ENCODE measurements around the gene IFITM5. TPM values are rescaled to one million over a fixed set of nuclear protein-coding genes. Genes with fewer than 3 reads are reported as not detected.
"Not testable (repeated sequence)": the region's sequence is repeated elsewhere in the genome, so short reads cannot be mapped to it uniquely, and the experiment has no call there.

The IFITM5 gene
- not detected for total RNA-seq
- total RNA-seq = 0 reads per million in 2 donors

- DNase-seq = peak in 2 of 3 donors; percentile 4 to 9
- Mint-ChIP-seq H3K27ac (peak within 1 kb of the TSS; percentile 81), H3K4me3 (no peak within 1 kb of the TSS), H3K4me1 (peaks cover 16% of the 10 kb centered on the region), H3K27me3 (no peaks in the 10 kb centered on the region), H3K36me3 (ENCODE audit: low read depth) (no peaks in the 10 kb centered on the region)
- ATAC-seq = no peak
- H3K9me3 ChIP-seq (ENCODE audit: control insufficient read depth, low read length, poor library complexity, severe bottlenecking) = no peaks in the 10 kb centered on the region
Measured at GRCh38 chr11:299081-299891, at the start of gene IFITM5. Gene IFITM5, minus strand, starts transcription at chr11:299526. Its CDS starts 36 bp downstream, at chr11:299490.

DNA sequence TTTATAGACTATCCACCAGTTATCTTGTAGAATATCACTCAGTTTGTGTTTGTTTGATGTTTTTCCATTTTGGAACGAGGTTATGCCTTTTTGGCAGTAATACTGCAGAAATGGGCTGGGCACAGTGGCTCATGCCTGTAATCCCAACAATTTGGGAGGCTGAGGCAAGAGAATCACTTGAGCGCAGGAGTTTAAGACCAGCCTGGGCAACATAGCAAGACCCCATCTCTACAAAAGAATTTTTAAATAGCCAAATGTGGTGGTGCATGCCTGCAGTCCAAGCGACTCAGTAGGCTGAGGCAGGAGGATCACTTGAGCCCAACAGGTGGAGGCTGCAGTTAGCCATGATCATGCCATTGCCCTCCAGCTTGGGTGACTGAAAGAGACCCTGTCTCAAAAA is 47.2 kb upstream of the IFITM5 start:
- ATAC-seq (no peak), DNase-seq (no peak)
- Mint-ChIP-seq H3K36me3 (ENCODE audit: low read depth) (no peaks in the 10 kb centered on the region), H3K4me3 (no peak overlapping the region), H3K27ac (no peak overlapping the region), H3K4me1 (peaks cover 6% of the 10 kb centered on the region), H3K27me3 (no peaks in the 10 kb centered on the region)
- no peaks in the 10 kb centered on the region for H3K9me3 ChIP-seq (ENCODE audit: control insufficient read depth, low read length, poor library complexity, severe bottlenecking)

- ATAC-seq = no peak
- Mint-ChIP-seq H3K27ac (no peak overlapping the region), H3K36me3 (ENCODE audit: low read depth) (no peaks in the 10 kb centered on the region), H3K4me1 (peaks cover 9% of the 10 kb centered on the region), H3K27me3 (no peaks in the 10 kb centered on the region), H3K4me3 (no peak overlapping the region)
- H3K9me3 ChIP-seq (ENCODE audit: control insufficient read depth, low read length, poor library complexity, severe bottlenecking) = no peaks in the 10 kb centered on the region
- DNase-seq = no peak
Measured at GRCh38 chr11:344836-345578, 45.7 kb upstream of the IFITM5 start.

DNA sequence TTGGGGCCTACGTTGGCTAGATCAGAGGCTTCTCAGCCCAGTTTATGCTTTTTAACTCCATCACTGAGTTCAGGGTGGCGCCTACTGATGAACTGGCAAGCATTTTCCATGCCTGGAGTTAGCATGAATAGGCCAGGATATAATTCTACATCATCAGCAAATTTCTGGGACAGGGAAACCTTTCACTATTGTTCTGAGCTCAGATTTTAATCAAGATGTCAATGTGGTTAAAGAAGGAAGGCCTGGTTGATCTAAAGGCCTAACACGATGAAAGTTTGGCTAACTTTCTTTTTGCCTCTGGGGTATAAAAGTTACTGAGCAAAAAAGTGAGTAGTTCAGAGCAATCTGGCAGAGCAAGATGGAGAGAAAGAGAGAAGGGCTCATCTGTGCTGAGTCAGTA is 43.0 kb upstream of the IFITM5 start:
- Mint-ChIP-seq H3K4me1 (peaks cover 9% of the 10 kb centered on the region), H3K27me3 (no peaks in the 10 kb centered on the region), H3K27ac (peak overlapping the region; percentile 14), H3K36me3 (ENCODE audit: low read depth) (no peaks in the 10 kb centered on the region), H3K4me3 (no peak overlapping the region)
- H3K9me3 ChIP-seq (ENCODE audit: control insufficient read depth, low read length, poor library complexity, severe bottlenecking) = no peaks in the 10 kb centered on the region
- no peak for DNase-seq
- ATAC-seq = no peak

GRCh38 chr11:340539-341512 is 41.5 kb upstream of the IFITM5 start:
- Mint-ChIP-seq H3K27me3 (no peaks in the 10 kb centered on the region), H3K27ac (no peak overlapping the region), H3K4me3 (no peak overlapping the region), H3K36me3 (ENCODE audit: low read depth) (no peaks in the 10 kb centered on the region), H3K4me1 (peaks cover 12% of the 10 kb centered on the region)
- ATAC-seq (no peak), DNase-seq (no peak)
- no peaks in the 10 kb centered on the region for H3K9me3 ChIP-seq (ENCODE audit: control insufficient read depth, low read length, poor library complexity, severe bottlenecking)

DNA sequence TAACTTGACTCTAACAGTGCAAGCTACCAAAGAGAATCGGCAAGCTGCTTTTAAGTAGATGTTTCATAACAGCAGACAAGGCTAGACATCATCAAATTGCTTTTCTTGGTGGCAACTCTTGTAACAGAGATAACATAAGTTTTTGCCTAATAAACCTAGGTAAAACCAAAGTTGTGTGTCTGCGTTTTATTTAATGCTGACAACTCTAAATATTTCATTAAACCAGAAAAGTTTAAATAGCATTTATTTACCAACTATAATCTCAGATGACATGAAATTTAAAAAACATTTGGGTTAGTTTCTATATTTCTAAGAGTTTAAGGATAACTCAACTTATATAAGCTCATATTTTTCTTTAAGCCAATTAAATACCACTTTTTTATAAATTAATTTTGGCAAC is 40.6 kb upstream of the IFITM5 start:
- no peaks in the 10 kb centered on the region for H3K9me3 ChIP-seq (ENCODE audit: control insufficient read depth, low read length, poor library complexity, severe bottlenecking)
- H3K36me3 Mint-ChIP-seq (ENCODE audit: low read depth) = no peaks in the 10 kb centered on the region
- H3K27me3 Mint-ChIP-seq = no peaks in the 10 kb centered on the region
- peaks cover 12% of the 10 kb centered on the region for H3K4me1 Mint-ChIP-seq
- no peak overlapping the region for H3K4me3 Mint-ChIP-seq
- ATAC-seq (no peak), DNase-seq (no peak)
- no peak overlapping the region for H3K27ac Mint-ChIP-seq

DNA sequence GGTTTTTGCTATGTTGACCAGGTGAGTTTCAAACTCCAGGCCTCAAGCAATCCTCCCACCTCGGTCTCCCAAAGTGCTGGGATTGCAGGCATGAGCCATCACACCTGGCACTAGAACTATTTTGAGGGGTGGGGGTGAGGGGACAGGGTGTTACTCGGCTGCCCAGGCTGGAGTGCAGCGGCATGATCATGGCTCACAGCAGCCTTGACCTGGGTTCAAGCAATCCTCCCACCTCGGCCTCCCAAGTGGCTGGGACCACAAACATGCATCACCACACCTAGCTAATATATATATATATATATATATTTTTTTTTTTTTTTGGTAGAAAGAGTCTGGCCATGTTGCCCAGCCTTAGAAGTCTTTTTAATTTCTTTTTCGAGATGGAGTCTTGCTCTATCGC is 38.4 kb upstream of the IFITM5 start:
- no peaks in the 10 kb centered on the region for H3K36me3 Mint-ChIP-seq (ENCODE audit: low read depth)
- ATAC-seq = no peak
- DNase-seq = no peak
- H3K4me3 Mint-ChIP-seq = no peak overlapping the region
- H3K27ac Mint-ChIP-seq = no peak overlapping the region
- no peaks in the 10 kb centered on the region for H3K9me3 ChIP-seq (ENCODE audit: control insufficient read depth, low read length, poor library complexity, severe bottlenecking)
- H3K4me1 Mint-ChIP-seq = peaks cover 14% of the 10 kb centered on the region
- H3K27me3 Mint-ChIP-seq = no peaks in the 10 kb centered on the region

DNA sequence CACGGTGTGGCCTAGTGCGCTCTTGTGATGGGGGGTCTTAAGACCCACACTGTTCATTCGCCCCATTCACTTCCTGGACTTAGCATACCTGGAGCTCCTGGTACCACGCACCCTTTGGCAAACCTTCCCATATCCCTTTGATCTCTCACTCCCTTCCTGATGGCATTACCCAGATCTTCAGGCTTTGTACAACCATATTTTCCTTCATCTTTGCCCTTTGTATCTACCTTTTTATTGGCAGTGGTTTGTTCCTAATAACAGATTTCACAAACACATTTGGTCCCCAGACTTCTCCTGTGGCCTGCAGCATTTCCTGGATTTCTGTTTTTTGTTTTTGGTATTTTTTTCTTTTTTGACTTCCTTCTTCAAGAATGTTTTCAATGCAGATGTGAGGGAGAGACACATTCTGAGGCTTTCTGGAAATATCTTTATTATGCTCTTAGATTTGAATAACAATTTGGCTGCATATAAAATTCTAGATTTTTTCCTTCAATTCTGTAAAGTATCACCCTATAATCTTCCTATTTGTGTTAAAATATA is 37.4 kb upstream of the IFITM5 start:
- no peak overlapping the region for H3K4me3 Mint-ChIP-seq

GRCh38 chr11:335779-336658 is 36.7 kb upstream of the IFITM5 start:
- Mint-ChIP-seq H3K27me3 (no peaks in the 10 kb centered on the region), H3K4me3 (no peak overlapping the region), H3K27ac (peak overlapping the region; percentile 69), H3K4me1 (peaks cover 13% of the 10 kb centered on the region), H3K36me3 (ENCODE audit: low read depth) (no peaks in the 10 kb centered on the region)
- no peaks in the 10 kb centered on the region for H3K9me3 ChIP-seq (ENCODE audit: control insufficient read depth, low read length, poor library complexity, severe bottlenecking)
- no peak for ATAC-seq
- no peak for DNase-seq

More for the DNA sequence above, 37.4 kb upstream of the IFITM5 start:
- Mint-ChIP-seq H3K4me1 (peaks cover 12% of the 10 kb centered on the region), H3K36me3 (ENCODE audit: low read depth) (no peaks in the 10 kb centered on the region), H3K27ac (peak overlapping the region; percentile 69), H3K27me3 (no peaks in the 10 kb centered on the region)
- no peaks in the 10 kb centered on the region for H3K9me3 ChIP-seq (ENCODE audit: control insufficient read depth, low read length, poor library complexity, severe bottlenecking)
- ATAC-seq (no peak), DNase-seq (no peak)

DNA sequence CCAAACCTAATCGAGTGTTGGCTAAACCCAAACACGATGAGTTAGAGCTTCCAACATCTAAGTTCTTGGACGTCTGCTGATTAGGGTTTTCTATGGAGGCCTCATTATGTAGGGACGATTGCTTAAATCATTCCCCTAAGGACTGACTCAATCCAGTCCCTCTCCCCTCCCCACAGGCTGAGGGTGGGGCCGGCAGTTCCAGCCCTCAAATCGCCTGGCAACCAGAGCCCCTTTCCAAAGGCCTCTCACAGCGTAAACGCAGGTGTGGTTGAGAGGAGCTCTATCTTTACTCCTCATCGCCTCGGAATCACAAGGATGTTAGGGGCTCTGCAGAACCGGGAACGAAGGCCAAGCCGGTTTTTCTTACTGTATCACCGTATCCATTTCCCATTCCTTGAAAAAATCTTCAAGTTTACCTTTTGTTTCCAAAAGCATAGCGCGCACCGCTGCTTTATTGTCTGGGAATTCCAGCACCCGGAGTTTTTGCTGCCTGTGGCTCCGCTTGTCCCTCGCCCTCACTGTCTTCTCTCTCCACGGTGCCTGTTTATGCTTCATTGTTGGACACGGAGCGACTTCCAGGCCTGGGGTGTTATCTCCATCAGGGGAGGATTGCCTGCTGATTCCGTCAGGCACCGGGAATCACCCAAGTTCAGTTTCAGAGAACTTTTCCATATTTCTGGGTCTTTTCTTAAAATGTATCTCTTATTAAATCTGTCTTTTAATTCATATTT is 35.1 kb upstream of the IFITM5 start:
- peaks cover 20% of the 10 kb centered on the region for H3K4me1 Mint-ChIP-seq
- no peaks in the 10 kb centered on the region for H3K36me3 Mint-ChIP-seq (ENCODE audit: low read depth)
- H3K9me3 ChIP-seq (ENCODE audit: control insufficient read depth, low read length, poor library complexity, severe bottlenecking) = no peaks in the 10 kb centered on the region
- no peaks in the 10 kb centered on the region for H3K27me3 Mint-ChIP-seq
- no peak overlapping the region for H3K27ac Mint-ChIP-seq
- ATAC-seq (no peak), DNase-seq (no peak)
- no peak overlapping the region for H3K4me3 Mint-ChIP-seq

GRCh38 chr11:333616-334263 is 34.4 kb upstream of the IFITM5 start:
- H3K27me3 Mint-ChIP-seq; H3K36me3 Mint-ChIP-seq (ENCODE audit: low read depth); DNase-seq; H3K9me3 ChIP-seq (ENCODE audit: control insufficient read depth, low read length, poor library complexity, severe bottlenecking); H3K27ac Mint-ChIP-seq; H3K4me3 Mint-ChIP-seq; ATAC-seq: not testable (repeated sequence)
- peaks cover 26% of the 10 kb centered on the region for H3K4me1 Mint-ChIP-seq

Measured in T-helper 17 cell (primary cell).